ENCODE measurements around the gene MAP3K4.

- TF ChIP-seq, protein P1, sequence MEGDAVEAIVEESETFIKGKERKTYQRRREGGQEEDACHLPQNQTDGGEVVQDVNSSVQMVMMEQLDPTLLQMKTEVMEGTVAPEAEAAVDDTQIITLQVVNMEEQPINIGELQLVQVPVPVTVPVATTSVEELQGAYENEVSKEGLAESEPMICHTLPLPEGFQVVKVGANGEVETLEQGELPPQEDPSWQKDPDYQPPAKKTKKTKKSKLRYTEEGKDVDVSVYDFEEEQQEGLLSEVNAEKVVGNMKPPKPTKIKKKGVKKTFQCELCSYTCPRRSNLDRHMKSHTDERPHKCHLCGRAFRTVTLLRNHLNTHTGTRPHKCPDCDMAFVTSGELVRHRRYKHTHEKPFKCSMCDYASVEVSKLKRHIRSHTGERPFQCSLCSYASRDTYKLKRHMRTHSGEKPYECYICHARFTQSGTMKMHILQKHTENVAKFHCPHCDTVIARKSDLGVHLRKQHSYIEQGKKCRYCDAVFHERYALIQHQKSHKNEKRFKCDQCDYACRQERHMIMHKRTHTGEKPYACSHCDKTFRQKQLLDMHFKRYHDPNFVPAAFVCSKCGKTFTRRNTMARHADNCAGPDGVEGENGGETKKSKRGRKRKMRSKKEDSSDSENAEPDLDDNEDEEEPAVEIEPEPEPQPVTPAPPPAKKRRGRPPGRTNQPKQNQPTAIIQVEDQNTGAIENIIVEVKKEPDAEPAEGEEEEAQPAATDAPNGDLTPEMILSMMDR (IDR thresholded peaks at IDR 0.05) = no peak
- TF ChIP-seq POLR2A (IDR thresholded peaks at IDR 0.05) = no peak
These were observed 30.0 kb downstream of the MAP3K4 start for GRCh38 chr6:161021543-161021942.
